ENCODE data around the gene CHPF. TPM values are rescaled to one million over a fixed set of nuclear protein-coding genes. Genes with fewer than 3 reads are reported as not detected.

Gene CHPF
- polyA plus RNA-seq, 4 donors: 23.8 to 46.3 (median 30.1) TPM

DNA sequence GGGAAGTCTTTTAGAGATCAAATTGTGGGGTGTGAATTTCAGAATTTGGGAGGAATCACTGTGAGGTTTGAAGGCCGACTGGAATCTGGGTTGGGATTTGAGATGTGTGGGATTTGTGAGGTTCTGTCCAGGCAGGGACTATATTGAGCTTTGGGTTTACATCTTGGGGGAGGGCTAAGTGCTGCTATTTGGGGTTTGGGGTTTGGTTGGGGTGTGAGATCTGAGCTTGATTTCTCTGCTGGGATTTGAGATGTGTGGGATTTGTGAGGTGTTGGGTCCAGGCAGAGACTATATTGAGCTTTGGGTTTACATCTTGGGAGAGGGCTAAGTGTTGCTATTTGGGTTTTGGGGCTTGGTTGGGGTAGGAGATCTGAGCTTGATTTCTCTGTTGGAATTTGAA, 44.1 kb downstream of the CHPF start:
- DNase-seq (ENCODE audit: low read depth in 4 of 4, low spot score in 3 of 4): no peak

GRCh38 chr2:219499058-219499307, 44.6 kb downstream of the CHPF start:
- DNase-seq (ENCODE audit: low read depth in 4 of 4, low spot score in 3 of 4): no peak

GRCh38 chr2:219498280-219499057, 45.1 kb downstream of the CHPF start, which contains the start of gene GMPPA:
Gene GMPPA, plus strand, starts transcription at chr2:219498891. Its CDS starts 1,085 bp downstream, at chr2:219499976.
- DNase-seq (ENCODE audit: low read depth in 4 of 4, low spot score in 3 of 4): peak; percentile 92 to 97 (median 96)

DNA sequence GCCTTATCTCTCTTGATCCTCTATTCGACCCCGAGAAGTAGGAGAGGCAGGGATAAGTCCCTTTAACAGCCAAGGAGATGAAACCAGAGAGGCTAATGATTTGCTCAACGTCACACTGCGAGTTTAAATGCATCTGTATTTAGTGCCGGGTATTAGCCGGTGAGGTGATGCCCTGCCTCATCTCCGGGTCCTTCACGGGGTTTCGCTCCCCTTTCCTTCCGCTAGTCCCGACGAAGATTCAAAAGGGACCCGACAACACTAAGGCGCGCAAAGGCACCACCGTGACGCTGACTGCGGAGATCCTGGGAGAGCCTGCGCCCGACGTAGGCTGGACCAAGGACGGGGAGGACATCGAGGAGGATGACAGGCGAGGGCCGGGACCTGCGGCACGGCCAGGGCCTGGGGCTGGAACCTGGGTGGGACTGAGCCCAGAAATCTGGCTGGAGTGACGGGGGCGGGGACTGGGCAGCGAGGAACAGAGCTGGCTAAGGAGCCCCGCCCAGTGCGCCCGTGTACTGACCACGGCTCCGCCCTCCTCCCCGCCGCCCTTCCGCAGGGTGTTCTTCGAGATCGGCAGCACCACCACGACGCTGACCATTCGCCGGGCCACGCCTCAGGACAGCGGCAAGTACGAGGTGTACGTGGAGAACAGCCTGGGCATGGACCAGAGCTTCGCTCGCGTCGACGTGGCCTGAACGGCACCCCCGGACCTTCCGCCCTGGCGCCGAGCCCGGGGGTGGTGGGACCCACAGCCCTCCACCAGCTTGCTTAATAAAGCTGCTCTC, 45.9 kb downstream of the CHPF start:
- DNase-seq (ENCODE audit: low read depth in 4 of 4, low spot score in 3 of 4): no peak

DNA sequence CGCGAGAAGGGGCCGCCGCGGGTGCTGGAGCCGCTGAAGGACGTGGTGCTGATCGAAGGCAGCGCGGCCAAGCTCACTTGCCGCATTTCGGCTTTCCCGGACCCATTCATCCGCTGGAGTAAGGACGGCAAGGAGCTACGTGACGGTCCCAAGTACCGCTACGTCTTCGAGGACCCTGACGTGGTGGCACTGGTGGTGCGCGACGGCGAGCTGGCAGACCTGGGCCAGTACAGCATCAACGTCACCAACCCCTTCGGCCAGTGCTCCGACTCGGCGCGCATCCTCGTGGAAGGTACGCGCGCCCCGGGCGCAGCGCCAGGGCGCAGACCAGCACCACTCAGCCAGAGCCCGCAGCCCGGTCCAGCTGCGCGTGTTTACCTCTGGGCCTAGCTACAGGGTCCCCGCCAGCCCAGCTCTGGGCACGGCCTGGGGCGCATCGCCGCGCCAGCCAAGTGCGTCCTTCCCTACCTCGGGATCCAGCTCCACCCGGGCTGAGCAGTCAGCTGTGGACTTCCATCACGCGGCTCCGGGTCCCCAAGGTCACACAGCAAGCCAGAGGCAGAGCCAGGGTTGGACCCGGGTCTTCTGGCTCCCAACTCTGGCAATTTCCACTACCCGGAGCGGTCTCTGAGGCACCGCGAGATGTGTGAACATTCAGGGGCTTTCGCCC, 46.6 kb downstream of the CHPF start:
- DNase-seq (ENCODE audit: low read depth in 4 of 4, low spot score in 3 of 4): no peak

- no peak for DNase-seq (ENCODE audit: low read depth in 4 of 4, low spot score in 3 of 4)
These were observed 47.3 kb downstream of the CHPF start for GRCh38 chr2:219496247-219496824.

DNA sequence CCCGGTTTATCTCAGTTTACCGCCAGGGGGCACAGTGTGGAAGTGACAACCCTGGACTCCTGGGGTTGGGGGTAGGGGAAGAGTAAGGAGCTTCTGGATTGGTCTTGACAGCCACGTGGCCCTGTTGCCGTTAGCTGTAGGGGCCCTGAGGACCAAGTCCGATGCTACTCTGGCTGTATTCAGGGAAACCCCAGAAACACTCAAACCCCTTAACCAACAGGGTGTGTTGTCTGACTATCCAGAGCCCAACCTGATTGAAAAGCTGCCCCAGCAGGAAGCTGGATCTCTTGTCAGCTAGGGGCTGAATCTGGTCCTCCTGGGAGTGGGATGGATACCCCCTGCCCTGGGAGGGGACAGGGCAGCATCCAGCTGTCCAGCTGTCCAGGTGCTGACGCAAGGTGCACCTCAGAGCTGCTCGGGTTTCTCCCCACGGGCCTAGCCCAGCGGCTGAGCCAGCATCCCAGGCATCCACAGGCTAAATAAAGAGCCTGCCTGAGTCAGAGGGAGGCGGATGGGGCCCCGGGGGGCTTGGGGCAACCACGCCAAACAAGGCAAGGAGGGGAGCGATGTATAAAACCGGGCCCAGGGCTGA, 48.0 kb downstream of the CHPF start:
- no peak for DNase-seq (ENCODE audit: low read depth in 4 of 4, low spot score in 3 of 4)

GRCh38 chr2:219494952-219495530, 48.6 kb downstream of the CHPF start:
- no peak for DNase-seq (ENCODE audit: low read depth in 4 of 4, low spot score in 3 of 4)

GRCh38 chr2:219493086-219493485, 50.5 kb downstream of the CHPF start:
- no peak for DNase-seq (ENCODE audit: low read depth in 4 of 4, low spot score in 3 of 4)

DNA sequence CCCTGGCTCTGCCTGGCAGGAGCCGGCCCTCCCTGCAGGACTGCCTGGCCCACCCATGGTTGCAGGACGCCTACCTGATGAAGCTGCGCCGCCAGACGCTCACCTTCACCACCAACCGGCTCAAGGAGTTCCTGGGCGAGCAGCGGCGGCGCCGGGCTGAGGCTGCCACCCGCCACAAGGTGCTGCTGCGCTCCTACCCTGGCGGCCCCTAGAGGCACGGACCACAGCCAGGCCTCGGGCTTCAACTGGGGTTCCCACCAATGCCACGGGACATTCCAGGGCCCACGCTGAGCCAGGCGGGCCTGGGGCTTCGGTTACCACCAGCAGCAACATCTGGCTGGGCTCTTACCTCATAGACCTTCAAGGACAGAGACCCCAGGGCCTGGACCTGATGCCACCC, 51.0 kb downstream of the CHPF start:
- DNase-seq (ENCODE audit: low read depth in 4 of 4, low spot score in 3 of 4): no peak

DNA sequence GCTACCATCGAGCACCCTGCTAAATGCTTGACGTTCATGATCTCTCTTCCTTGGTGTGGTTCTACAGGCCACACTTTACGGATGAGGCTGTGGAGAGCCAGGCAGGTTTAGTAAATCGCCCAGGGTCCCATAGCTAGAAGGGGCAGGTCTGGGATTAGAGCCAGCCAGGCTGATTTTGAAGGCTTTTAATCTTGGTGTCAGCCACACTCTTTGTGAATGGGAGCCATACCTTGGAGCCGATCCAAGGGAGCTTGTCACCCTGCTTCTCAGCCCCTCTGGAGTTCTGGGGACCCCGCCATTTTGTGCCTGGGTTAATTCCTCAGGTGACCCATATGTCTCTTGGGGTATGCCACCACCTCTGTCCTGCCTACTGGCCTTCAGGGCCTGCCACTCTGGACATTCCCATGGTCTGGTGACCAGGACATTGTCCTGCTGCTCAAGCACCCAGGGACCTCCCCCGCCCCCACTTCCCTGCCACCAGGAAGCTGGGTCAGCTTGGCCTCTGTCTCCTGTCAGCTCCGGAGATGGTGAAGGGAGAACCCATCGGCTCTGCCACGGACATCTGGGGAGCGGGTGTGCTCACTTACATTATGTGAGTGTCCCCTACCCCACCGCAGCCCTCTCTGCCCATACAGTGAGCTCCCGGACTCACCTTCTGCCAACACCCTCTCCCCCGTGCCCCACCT, 52.2 kb downstream of the CHPF start:
- no peak for DNase-seq (ENCODE audit: low read depth in 4 of 4, low spot score in 3 of 4)

- DNase-seq (ENCODE audit: low read depth in 4 of 4, low spot score in 3 of 4): no peak
These were observed 52.9 kb downstream of the CHPF start for GRCh38 chr2:219490600-219491130.

DNA sequence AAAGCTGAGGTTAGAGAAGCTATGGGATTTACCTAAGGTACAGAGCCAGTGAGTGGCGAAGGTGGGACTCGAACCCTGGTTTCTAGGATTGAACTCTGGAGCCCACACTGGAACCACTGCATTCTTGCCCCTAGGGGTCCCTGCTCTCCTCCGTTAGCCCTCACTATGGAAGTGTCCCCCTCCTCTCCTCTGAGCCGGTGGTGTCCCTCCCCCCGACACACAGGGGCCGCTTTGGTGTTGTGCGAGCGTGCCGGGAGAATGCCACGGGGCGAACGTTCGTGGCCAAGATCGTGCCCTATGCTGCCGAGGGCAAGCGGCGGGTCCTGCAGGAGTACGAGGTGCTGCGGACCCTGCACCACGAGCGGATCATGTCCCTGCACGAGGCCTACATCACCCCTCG, 53.4 kb downstream of the CHPF start:
- no peak for DNase-seq (ENCODE audit: low read depth in 4 of 4, low spot score in 3 of 4)

DNA sequence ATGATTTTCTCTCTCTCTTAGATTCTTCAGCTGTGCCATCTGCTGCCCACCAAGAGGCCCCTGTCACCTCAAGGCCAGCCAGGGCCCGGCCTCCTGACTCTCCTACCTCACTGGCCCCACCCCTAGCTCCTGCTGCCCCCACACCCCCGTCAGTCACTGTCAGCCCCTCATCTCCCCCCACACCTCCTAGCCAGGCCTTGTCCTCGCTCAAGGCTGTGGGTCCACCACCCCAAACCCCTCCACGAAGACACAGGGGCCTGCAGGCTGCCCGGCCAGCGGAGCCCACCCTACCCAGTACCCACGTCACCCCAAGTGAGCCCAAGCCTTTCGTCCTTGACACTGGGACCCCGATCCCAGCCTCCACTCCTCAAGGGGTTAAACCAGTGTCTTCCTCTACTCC, 54.3 kb downstream of the CHPF start:
- DNase-seq (ENCODE audit: low read depth in 4 of 4, low spot score in 3 of 4): no peak

Other genes starting within 250 kb of the CHPF start
- under 1 TPM in 2 of 4 donors, not detected in 2; 0.31 to 0.56 TPM for gene PTPRN, start 234.4 kb downstream of the CHPF start, polyA plus RNA-seq (ENCODE audit: insufficient read length in 4 of 4)
- gene RESP18, start 211.1 kb downstream of the CHPF start, polyA plus RNA-seq (ENCODE audit: insufficient read length in 4 of 4): not detected
- gene DNPEP, start 155.9 kb downstream of the CHPF start, polyA plus RNA-seq (ENCODE audit: insufficient read length in 4 of 4): 10 to 100 TPM; 54.2 to 67.5 (median 58.2) TPM
- gene DES, start 125.4 kb downstream of the CHPF start, polyA plus RNA-seq (ENCODE audit: insufficient read length in 4 of 4): 1 to 10 TPM; 5.9 to 6.8 (median 6.6) TPM
- 10 to 100 TPM; 10.3 to 15.2 (median 13.3) TPM for gene SPEG, start 109.0 kb downstream of the CHPF start, polyA plus RNA-seq (ENCODE audit: insufficient read length in 4 of 4)
- gene GMPPA, start 44.9 kb downstream of the CHPF start, polyA plus RNA-seq (ENCODE audit: insufficient read length in 4 of 4): 10 to 100 TPM; 35.0 to 42.9 (median 36.4) TPM
- under 1 TPM; 0.07 to 0.18 (median 0.16) TPM for gene ASIC4, start 29.3 kb downstream of the CHPF start, polyA plus RNA-seq (ENCODE audit: insufficient read length in 4 of 4)
- gene TMEM198, start 219 bp upstream of the CHPF start, polyA plus RNA-seq (ENCODE audit: insufficient read length in 4 of 4): 1 to 10 TPM; 2.0 to 4.0 (median 2.8) TPM
- gene OBSL1, start 27.7 kb upstream of the CHPF start, polyA plus RNA-seq (ENCODE audit: insufficient read length in 4 of 4): 100 to 1,000 TPM; 122 to 193 (median 147) TPM
- gene INHA, start 28.5 kb upstream of the CHPF start, polyA plus RNA-seq (ENCODE audit: insufficient read length in 4 of 4): 1 to 10 TPM in 3 of 4 donors, under 1 TPM in 1; 0.51 to 2.0 (median 1.6) TPM
- gene STK11IP, start 54.0 kb upstream of the CHPF start, polyA plus RNA-seq (ENCODE audit: insufficient read length in 4 of 4): 10 to 100 TPM; 21.4 to 32.5 (median 24.9) TPM
- gene SLC4A3, start 83.8 kb upstream of the CHPF start, polyA plus RNA-seq (ENCODE audit: insufficient read length in 4 of 4): 10 to 100 TPM in 1 of 4 donors, 1 to 10 TPM in 3; 8.2 to 10.6 (median 9.0) TPM

All from right renal pelvis (tissue), 4 donors.